OCI-LY7 (cell line): Measurements from ENCODE around the gene THSD7B. TPM values are rescaled to one million over a fixed set of nuclear protein-coding genes. Genes with fewer than 3 reads are reported as not detected.

Experiments
- BruUV-seq: library from RNA; stranded (reverse); fragments of 400-500 nt; replicated peaks from 2 replicates; lab custom pipeline; 2021; lab: Mats Ljungman, UMichigan
- CTCF ChIA-PET: fragments of 300-600 bp; sonication (Branson Sonifier 250); formaldehyde crosslinking; loops from one replicate; lab custom pipeline; 2022; ENCODE audit warnings: antibody characterized with exemption; ENCODE audit not compliant: unreplicated experiment; lab: Charles Lee
- POLR2A ChIA-PET: fragments of 300-600 bp; sonication (Branson Sonifier 250); formaldehyde crosslinking; loops from one replicate; lab custom pipeline; 2022; ENCODE audit warnings: antibody characterized with exemption; lab: Charles Lee
- DNase-seq: peaks from one replicate; pipeline ENCODE4 v3.0.0-alpha.2; 2015; ENCODE audit warnings: low spot score
- H2AFZ ChIP-seq: fragments of 200-600 bp; sonication (generic), shearing (Covaris generic); 2 replicates; pipeline ENCODE4 v1.6.1; 2014; ENCODE audit warnings: mild to moderate bottlenecking, antibody characterized with exemption, low read length, moderate library complexity
- H3K27ac ChIP-seq: fragments of 200-600 bp; sonication (generic); 2 replicates; pipeline ENCODE4 v1.5.1; 2014; ENCODE audit warnings: mixed run types, low read depth, mild to moderate bottlenecking, moderate library complexity, low read length, inconsistent platforms; ENCODE audit not compliant: poor library complexity, severe bottlenecking
- H3K36me3 ChIP-seq: fragments of 200-600 bp; sonication (generic); 2 replicates; pipeline ENCODE4 v1.6.1; 2014; ENCODE audit warnings: mild to moderate bottlenecking, antibody characterized with exemption, low read length, moderate library complexity, mixed read lengths; ENCODE audit not compliant: insufficient read depth
- H3K4me1 ChIP-seq: fragments of 200-600 bp; sonication (generic); 2 replicates; pipeline ENCODE4 v1.5.1; 2014; ENCODE audit warnings: mild to moderate bottlenecking, low read length; ENCODE audit not compliant: insufficient read depth, poor library complexity, severe bottlenecking
- H3K4me2 ChIP-seq: fragments of 200-600 bp; sonication (generic); 2 replicates; pipeline ENCODE4 v1.6.1; 2014; ENCODE audit warnings: mild to moderate bottlenecking, low read length
- H3K4me3 ChIP-seq: fragments of 200-600 bp; sonication (generic); 2 replicates; pipeline ENCODE4 v1.5.1; 2014; ENCODE audit warnings: mild to moderate bottlenecking, low read depth, low read length; ENCODE audit not compliant: poor library complexity, severe bottlenecking
- H3K79me2 ChIP-seq: fragments of 200-600 bp; sonication (generic); 2 replicates; pipeline ENCODE4 v1.6.1; 2016; ENCODE audit warnings: low read depth, mild to moderate bottlenecking, low read length, moderate library complexity, mixed read lengths; ENCODE audit not compliant: insufficient read depth
- H3K9me2 ChIP-seq: fragments of 200-600 bp; sonication (generic); 2 replicates; pipeline ENCODE4 v1.6.1; 2016; ENCODE audit warnings: mild to moderate bottlenecking, low read length, mixed read lengths; ENCODE audit not compliant: insufficient read depth
- H3K9me3 ChIP-seq: fragments of 200-600 bp; sonication (generic); 2 replicates; pipeline ENCODE4 v1.6.1; 2014; ENCODE audit warnings: mild to moderate bottlenecking, mixed run types, low read length, mixed read lengths
- H4K20me1 ChIP-seq: fragments of 200-600 bp; sonication (generic); 2 replicates; pipeline ENCODE4 v1.6.1; 2014; ENCODE audit warnings: mild to moderate bottlenecking, antibody characterized with exemption, low read length, moderate library complexity, mixed read lengths; ENCODE audit not compliant: insufficient read depth
- CTCF ChIP-seq: fragments of 200-600 bp; sonication (generic); conservative IDR thresholded peaks from 2 replicates; pipeline ENCODE4 v1.5.1; 2014; ENCODE audit warnings: mild to moderate bottlenecking, antibody characterized with exemption, low read length, moderate library complexity, mixed read lengths
- EZH2phosphoT487 ChIP-seq: fragments of 200-600 bp; sonication (generic); IDR thresholded peaks from 2 replicates; pipeline ENCODE4 v1.6.1; 2018; ENCODE audit warnings: low read depth, borderline replicate concordance, mild to moderate bottlenecking, mixed run types, antibody characterized with exemption, low read length, moderate library complexity, mixed read lengths
- intact Hi-C: fragments of 100-400 bp; cut with micrococcal nuclease; formaldehyde crosslinking; loops from one replicate; pipeline ENCODE4 v1.10.0; 2022; ENCODE audit not compliant: unreplicated experiment
- total RNA-seq, 2 experiments: library from RNA; depleted of rRNA in 1 of 2; stranded (reverse); fragments of >200 nt in 1 of 2; shearing (Covaris generic) in 1 of 2; gene quantifications; 2 replicates each; pipeline ENCODE4 v1.2.3, GENCODE V29; 2014 to 2022

Gene THSD7B
- total RNA-seq, 2 experiments from 2014 or later: 1.8 TPM

GRCh38 chr2:137172162-137172561 lies 406.8 kb downstream of the THSD7B start:
- no peak for TF ChIP-seq CTCF
- TF ChIP-seq EZH2phosphoT487: no peak
- POLR2A ChIA-PET: interaction anchor here (1.2 kb wide), 1 partner anchor 21 kb away, joined by 7 read pairs; no protein-coding TSS in a partner anchor

GRCh38 chr2:137173463-137173862 lies 408.1 kb downstream of the THSD7B start:
- CTCF ChIA-PET: no interaction called here
- no peaks in the 10 kb centered on the region for H3K9me2 ChIP-seq
- no peaks in the 10 kb centered on the region for H3K36me3 ChIP-seq
- no peak overlapping the region for H2AFZ ChIP-seq
- intact Hi-C loops: loop anchor here (5.0 kb wide), 1 partner anchor 59 kb away; no protein-coding TSS in a partner anchor
- POLR2A ChIA-PET: interaction anchor here (0.8 to 1.3 kb wide), 4 partner anchors 9 to 49 kb away, joined by 3 to 6 read pairs (median 4); no protein-coding TSS in a partner anchor
- H3K9me3 ChIP-seq: no peaks in the 10 kb centered on the region
- TF ChIP-seq CTCF: peak; percentile 58
- TF ChIP-seq EZH2phosphoT487: no peak
- H3K79me2 ChIP-seq: no peaks in the 10 kb centered on the region
- BruUV-seq: no TSS peak
- DNase-seq: peak; percentile 3
- no peak overlapping the region for H3K27ac ChIP-seq
- H3K4me2 ChIP-seq: no peak overlapping the region
- no peak overlapping the region for H3K4me3 ChIP-seq
- no peaks in the 10 kb centered on the region for H4K20me1 ChIP-seq
- H3K4me1 ChIP-seq: no peaks in the 10 kb centered on the region

More at GRCh38 chr2:137172162-137172561, 406.8 kb downstream of the THSD7B start:
- Histone ChIP-seq H3K27ac (no peak overlapping the region), H3K4me2 (no peak overlapping the region), H3K4me1 (no peaks in the 10 kb centered on the region), H4K20me1 (no peaks in the 10 kb centered on the region), H3K4me3 (no peak overlapping the region), H3K9me3 (no peaks in the 10 kb centered on the region), H2AFZ (no peak overlapping the region), H3K9me2 (no peaks in the 10 kb centered on the region), H3K79me2 (no peaks in the 10 kb centered on the region), H3K36me3 (no peaks in the 10 kb centered on the region)
- CTCF ChIA-PET: no interaction called here
- no TSS peak for BruUV-seq
- DNase-seq: no peak
- intact Hi-C loops: loop anchor here (5.0 kb wide), 1 partner anchor 60 kb away; no protein-coding TSS in a partner anchor

GRCh38 chr2:137175246-137175645 lies 409.9 kb downstream of the THSD7B start:
- H3K9me2 ChIP-seq: no peaks in the 10 kb centered on the region
- ChIA-PET POLR2A (no interaction called here), CTCF (no interaction called here)
- H4K20me1 ChIP-seq: no peaks in the 10 kb centered on the region
- intact Hi-C loops: no loop called here
- H3K9me3 ChIP-seq: no peaks in the 10 kb centered on the region
- no peak for DNase-seq
- no TSS peak for BruUV-seq
- no peak overlapping the region for H3K4me2 ChIP-seq
- H3K4me1 ChIP-seq: no peaks in the 10 kb centered on the region
- H3K4me3 ChIP-seq: no peak overlapping the region
- H3K27ac ChIP-seq: no peak overlapping the region
- H2AFZ ChIP-seq: no peak overlapping the region
- no peaks in the 10 kb centered on the region for H3K79me2 ChIP-seq
- H3K36me3 ChIP-seq: no peaks in the 10 kb centered on the region
- TF ChIP-seq EZH2phosphoT487 (no peak), CTCF (no peak)
